Hematopoietic multipotent progenitor cell treated with erythropoietin and hydrocortisone succinate and interleukin-3 and kit ligand, for 8 days (in vitro differentiated cells): ENCODE data around the gene ZNF670.

ENCODE experiments used
- DNase-seq: peaks from one replicate; pipeline ENCODE4 v3.0.0-alpha.2; 2015

Gene ZNF670

GRCh38 chr1:247103859-247104591 is 25.4 kb upstream of the ZNF670 start, which contains the start of gene ZNF669:
TSS of gene ZNF669 (minus strand) at chr1:247104356. CDS start at chr1:247104199, 157 bp downstream.
- DNase-seq, result peak; percentile 96

- DNase-seq, result no peak
Observed at GRCh38 chr1:247102381-247102780, 23.8 kb upstream of the ZNF670 start.

GRCh38 chr1:247100676-247101279 is 22.2 kb upstream of the ZNF670 start:
- no peak for DNase-seq

- DNase-seq, result no peak
Observed at GRCh38 chr1:247096958-247097357, 18.3 kb upstream of the ZNF670 start.

- DNase-seq, result no peak
Observed at GRCh38 chr1:247096544-247096943, 17.9 kb upstream of the ZNF670 start.

GRCh38 chr1:247096112-247096511 is 17.5 kb upstream of the ZNF670 start:
- no peak for DNase-seq

GRCh38 chr1:247090455-247090854 is 11.8 kb upstream of the ZNF670 start:
- no peak for DNase-seq

GRCh38 chr1:247089616-247090375 is 11.2 kb upstream of the ZNF670 start:
- DNase-seq, result no peak

- no peak for DNase-seq
Observed at GRCh38 chr1:247088967-247089366, 10.4 kb upstream of the ZNF670 start.

GRCh38 chr1:247087256-247087655 is 8.6 kb upstream of the ZNF670 start:
- DNase-seq, result no peak

- no peak for DNase-seq
Observed at GRCh38 chr1:247085310-247085709, 6.7 kb upstream of the ZNF670 start.

GRCh38 chr1:247084771-247085170 is 6.2 kb upstream of the ZNF670 start:
- no peak for DNase-seq

- peak; percentile 75 for DNase-seq
Observed at GRCh38 chr1:247079141-247079874, 697 bp upstream of the ZNF670 start.

- peak; percentile 43 for DNase-seq
Observed at GRCh38 chr1:247077876-247078257, 744 bp downstream of the ZNF670 start.

GRCh38 chr1:247077213-247077612 is 1.4 kb downstream of the ZNF670 start:
- peak; percentile 48 for DNase-seq

- no peak for DNase-seq
Observed at GRCh38 chr1:247070645-247071044, 8.0 kb downstream of the ZNF670 start.

- no peak for DNase-seq
Observed at GRCh38 chr1:247064304-247064703, 14.3 kb downstream of the ZNF670 start.

GRCh38 chr1:247060771-247061170 is 17.8 kb downstream of the ZNF670 start:
- DNase-seq, result no peak

- no peak for DNase-seq
Observed at GRCh38 chr1:247056071-247056470, 22.5 kb downstream of the ZNF670 start.

GRCh38 chr1:247054992-247055415 is 23.6 kb downstream of the ZNF670 start:
- DNase-seq, result peak; percentile 57

- DNase-seq, result no peak
Observed at GRCh38 chr1:247047702-247048101, 30.9 kb downstream of the ZNF670 start.

- no peak for DNase-seq
Observed at GRCh38 chr1:247047260-247047659, 31.4 kb downstream of the ZNF670 start.

GRCh38 chr1:247043406-247043805 is 35.2 kb downstream of the ZNF670 start:
- DNase-seq, result no peak
